Activated T-cell treated with anti-CD3 and anti-CD28 coated beads, Interleukin-2, amount 50 U/mL, for 4 hours (primary cell): ENCODE data around the gene PIGS. TPM values are rescaled to one million over a fixed set of nuclear protein-coding genes. Genes with fewer than 3 reads are reported as not detected.
A peak's percentile ranks its signal among the peaks of the same experiment; 100 is the strongest.
"Not testable (repeated sequence)": the region's sequence is repeated elsewhere in the genome, so short reads cannot be mapped to it uniquely, and the experiment has no call there.

Experiments
- ATAC-seq, 2 donors: fragments of 200-7000 bp; cut with Tn5 transposase; one replicate each; pipeline ENCODE4 v1.10.0; 2021
- DNase-seq: peaks from one replicate; pipeline ENCODE4 v3.0.0-alpha.2; 2020
- H3K27me3 Mint-ChIP-seq: one replicate; pipeline ENCODE4 v1.8.0; 2021; ENCODE audit warnings: low read depth, mixed read lengths
- H3K36me3 Mint-ChIP-seq: one replicate; pipeline ENCODE4 v1.8.0; 2022; ENCODE audit warnings: mixed read lengths; ENCODE audit not compliant: insufficient read depth
- H3K4me1 Mint-ChIP-seq: one replicate; pipeline ENCODE4 v1.8.0; 2021; ENCODE audit warnings: low read depth, mixed read lengths
- H3K4me3 Mint-ChIP-seq: one replicate; pipeline ENCODE4 v1.8.0; 2021; ENCODE audit warnings: mild to moderate bottlenecking, moderate library complexity, mixed read lengths
- H3K9me3 Mint-ChIP-seq: one replicate; pipeline ENCODE4 v1.8.0; 2021; ENCODE audit warnings: mixed read lengths
- total RNA-seq, 3 donors: library from RNA; stranded (reverse); gene quantifications; one replicate each; pipeline ENCODE4 v1.2.1, GENCODE V29; 2021

PIGS gene
- total RNA-seq, 3 donors from 2014 or later: 47.0 to 49.9 (median 48.3) TPM

- Mint-ChIP-seq H3K27me3 (no peaks in the 10 kb centered on the region), H3K4me3 (peak overlapping the region; percentile 84), H3K4me1 (peaks cover 21% of the 10 kb centered on the region), H3K9me3 (no peaks in the 10 kb centered on the region), H3K36me3 (no peaks in the 10 kb centered on the region)
- DNase-seq (no peak), ATAC-seq (no peak)
These were observed 26.5 kb upstream of the PIGS start for GRCh38 chr17:28597606-28598383.

DNA sequence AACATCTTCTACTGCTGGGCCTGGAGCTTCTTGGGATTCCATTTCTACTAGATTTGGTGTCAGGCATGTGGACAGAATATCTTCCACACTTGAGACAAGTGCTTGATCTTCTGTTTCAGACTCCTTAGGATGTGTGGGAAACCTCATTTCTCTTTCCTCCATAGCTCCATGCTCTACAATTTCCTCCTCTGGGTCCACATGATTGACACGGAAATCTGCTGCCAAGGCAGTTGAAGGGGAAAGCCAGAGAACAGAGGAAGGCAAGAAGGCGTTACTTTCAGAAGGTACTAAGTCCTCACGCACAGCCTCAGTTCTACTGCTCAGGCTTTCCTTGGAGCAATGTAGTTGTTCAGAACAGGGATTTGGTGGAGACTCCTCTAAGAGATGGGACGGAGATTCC is 20.9 kb upstream of the PIGS start:
- ATAC-seq (no peak), DNase-seq (no peak)
- Mint-ChIP-seq H3K36me3 (peaks cover 8% of the 10 kb centered on the region), H3K4me1 (no peaks in the 10 kb centered on the region), H3K9me3 (no peaks in the 10 kb centered on the region), H3K4me3 (no peak overlapping the region), H3K27me3 (no peaks in the 10 kb centered on the region)

DNA sequence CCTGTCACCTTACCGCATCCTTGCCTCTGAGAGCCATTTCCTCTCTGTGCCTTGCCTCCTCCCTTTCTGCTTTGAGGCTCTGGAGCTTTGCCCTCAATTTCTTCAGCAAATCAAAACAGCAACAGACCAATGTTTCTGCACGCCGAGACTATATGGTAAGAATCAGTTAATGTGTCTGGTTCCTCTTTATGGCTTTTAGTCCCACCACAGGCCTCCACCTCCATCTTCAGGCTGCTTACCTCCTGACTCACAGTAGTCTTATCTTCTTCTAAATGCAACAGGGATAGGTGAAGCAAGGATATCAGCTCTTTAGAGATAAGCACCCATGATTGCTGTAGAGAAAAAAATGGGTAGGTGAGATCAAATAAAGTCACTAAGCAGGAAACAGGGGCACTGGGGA is 14.5 kb upstream of the PIGS start:
- no peaks in the 10 kb centered on the region for H3K4me1 Mint-ChIP-seq
- H3K4me3 Mint-ChIP-seq: no peak overlapping the region
- peaks cover 8% of the 10 kb centered on the region for H3K36me3 Mint-ChIP-seq
- ATAC-seq: no peak
- no peaks in the 10 kb centered on the region for H3K9me3 Mint-ChIP-seq
- no peak for DNase-seq
- no peaks in the 10 kb centered on the region for H3K27me3 Mint-ChIP-seq

DNA sequence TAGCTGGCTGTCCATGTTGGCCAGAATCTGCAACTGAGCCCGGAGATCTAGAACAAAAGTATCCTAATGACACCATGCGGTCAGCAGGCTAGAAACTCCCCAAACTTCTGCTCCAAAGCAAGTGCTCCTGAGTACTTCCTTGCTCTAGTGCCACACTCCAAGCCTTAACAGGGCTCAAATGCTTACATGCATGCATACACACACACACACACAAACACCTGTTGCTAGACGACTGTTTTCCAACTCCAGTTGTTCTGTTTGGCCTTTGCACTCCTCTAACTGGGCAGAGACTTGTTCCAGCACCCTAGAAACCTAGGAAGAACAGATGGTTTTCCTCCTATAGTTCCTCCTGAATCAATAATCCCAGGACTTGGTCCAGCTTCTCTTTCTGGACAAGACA is 13.1 kb upstream of the PIGS start:
- no peaks in the 10 kb centered on the region for H3K9me3 Mint-ChIP-seq
- H3K4me1 Mint-ChIP-seq: peaks cover 5% of the 10 kb centered on the region
- ATAC-seq: no peak
- H3K36me3 Mint-ChIP-seq: peaks cover 8% of the 10 kb centered on the region
- DNase-seq: no peak
- no peaks in the 10 kb centered on the region for H3K27me3 Mint-ChIP-seq
- no peak overlapping the region for H3K4me3 Mint-ChIP-seq

GRCh38 chr17:28582513-28582912 is 11.2 kb upstream of the PIGS start:
- H3K27me3 Mint-ChIP-seq: no peaks in the 10 kb centered on the region
- DNase-seq (no peak), ATAC-seq (no peak)
- peaks cover 2% of the 10 kb centered on the region for H3K36me3 Mint-ChIP-seq
- H3K9me3 Mint-ChIP-seq: no peaks in the 10 kb centered on the region
- no peak overlapping the region for H3K4me3 Mint-ChIP-seq
- peaks cover 9% of the 10 kb centered on the region for H3K4me1 Mint-ChIP-seq

GRCh38 chr17:28580959-28581358 is 9.6 kb upstream of the PIGS start:
- Mint-ChIP-seq H3K27me3 (no peaks in the 10 kb centered on the region), H3K4me3 (no peak overlapping the region), H3K9me3 (no peaks in the 10 kb centered on the region), H3K4me1 (peaks cover 23% of the 10 kb centered on the region), H3K36me3 (peaks cover 2% of the 10 kb centered on the region)
- DNase-seq (no peak), ATAC-seq (no peak)

DNA sequence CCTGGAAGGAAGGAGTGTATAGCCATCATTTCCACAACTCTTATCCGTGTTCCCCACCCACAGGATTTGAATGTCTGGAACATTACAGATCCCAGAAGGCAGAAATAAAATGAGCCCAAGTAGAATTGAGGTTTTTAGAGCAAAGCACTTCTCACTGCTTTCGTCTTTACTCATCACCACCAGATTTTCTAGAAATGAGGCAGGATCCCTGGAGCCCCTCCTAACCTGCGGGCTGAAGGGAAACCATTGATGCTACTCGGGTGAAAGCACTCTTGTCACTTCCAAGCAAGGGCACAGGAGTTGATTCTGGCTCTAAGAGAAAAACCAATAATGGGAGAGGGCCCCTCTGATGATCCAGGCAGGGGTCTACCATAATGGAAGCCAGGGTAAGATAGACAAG is 8.2 kb upstream of the PIGS start:
- ATAC-seq (peak in 1 of 2 donors; percentile 23), DNase-seq (no peak)
- Mint-ChIP-seq H3K36me3 (no peaks in the 10 kb centered on the region), H3K9me3 (no peaks in the 10 kb centered on the region), H3K4me3 (no peak overlapping the region), H3K27me3 (no peaks in the 10 kb centered on the region), H3K4me1 (peaks cover 25% of the 10 kb centered on the region)

DNA sequence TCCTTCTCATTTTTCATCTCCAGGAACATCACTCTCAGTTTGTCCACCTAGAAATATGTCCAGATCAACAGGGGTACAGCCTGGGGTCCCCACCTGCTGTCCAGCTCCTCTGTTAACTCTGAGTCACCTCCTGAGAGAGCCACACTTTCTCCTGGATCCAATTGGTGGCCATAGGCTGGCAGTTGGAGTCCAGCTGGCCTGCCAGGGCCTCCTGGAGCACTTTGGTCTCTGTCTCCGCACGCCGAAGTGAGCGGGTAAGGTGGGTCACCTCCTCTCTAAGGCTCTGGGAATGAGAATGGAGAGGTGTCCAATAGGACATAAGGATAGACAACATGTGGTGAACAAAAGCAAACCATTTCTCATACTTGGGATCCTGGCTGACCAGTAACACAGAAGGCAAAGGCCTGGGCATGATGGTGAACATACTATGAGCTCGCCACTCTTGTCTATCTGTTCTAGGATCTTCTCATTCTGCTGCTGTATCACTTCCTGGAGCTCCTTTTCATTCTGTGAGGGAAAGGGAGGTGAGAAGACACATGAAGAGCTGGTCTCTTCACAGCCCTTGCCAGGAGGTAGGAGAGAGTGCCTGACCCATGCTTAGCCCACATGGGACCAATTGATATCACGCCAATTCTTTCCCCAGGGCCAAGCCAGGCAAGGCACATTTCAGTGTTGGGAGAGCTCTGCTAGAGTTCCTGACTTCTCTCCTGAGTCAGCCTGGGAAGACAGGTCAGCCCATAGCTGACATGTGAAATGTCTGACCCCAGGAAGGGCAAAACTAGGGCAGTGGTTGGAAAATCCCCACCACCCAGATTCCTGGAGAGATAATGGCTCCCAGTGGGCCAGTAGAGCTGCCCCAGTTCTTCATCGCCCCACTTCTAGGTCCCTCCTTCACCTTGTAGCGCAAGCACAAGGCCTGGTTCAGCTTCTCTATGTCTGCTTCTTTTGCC is 7.2 kb upstream of the PIGS start:
- Mint-ChIP-seq H3K4me1 (peaks cover 25% of the 10 kb centered on the region), H3K36me3 (no peaks in the 10 kb centered on the region), H3K4me3 (no peak overlapping the region), H3K9me3 (no peaks in the 10 kb centered on the region), H3K27me3 (no peaks in the 10 kb centered on the region)
- ATAC-seq (no peak), DNase-seq (no peak)

- Mint-ChIP-seq H3K4me3 (no peak overlapping the region), H3K9me3 (no peaks in the 10 kb centered on the region), H3K27me3 (no peaks in the 10 kb centered on the region), H3K4me1 (peaks cover 34% of the 10 kb centered on the region), H3K36me3 (no peaks in the 10 kb centered on the region)
- DNase-seq: no peak
- no peak for ATAC-seq
These were observed 6.1 kb upstream of the PIGS start for GRCh38 chr17:28577466-28577824.

GRCh38 chr17:28576758-28577465 is 5.6 kb upstream of the PIGS start, which contains the start of gene ALDOC:
Gene ALDOC, minus strand, starts transcription at chr17:28576895. Its CDS starts 1,363 bp downstream, at chr17:28575532.
- no peaks in the 10 kb centered on the region for H3K36me3 Mint-ChIP-seq

GRCh38 chr17:28576016-28576415 is 4.7 kb upstream of the PIGS start:
- not testable (repeated sequence) for H3K9me3 Mint-ChIP-seq, ATAC-seq, H3K27me3 Mint-ChIP-seq, DNase-seq, H3K36me3 Mint-ChIP-seq
- Mint-ChIP-seq H3K4me1 (peaks cover 44% of the 10 kb centered on the region), H3K4me3 (peak overlapping the region; percentile 74)

More at GRCh38 chr17:28576758-28577465, 5.6 kb upstream of the PIGS start, which contains the start of gene ALDOC:
- Mint-ChIP-seq H3K9me3 (no peaks in the 10 kb centered on the region), H3K4me3 (peak within 1 kb of the TSS; percentile 74), H3K27me3 (no peaks in the 10 kb centered on the region), H3K4me1 (peaks cover 40% of the 10 kb centered on the region)
- peak; percentile 98 for DNase-seq
- ATAC-seq: peak; percentile 95 to 98

DNA sequence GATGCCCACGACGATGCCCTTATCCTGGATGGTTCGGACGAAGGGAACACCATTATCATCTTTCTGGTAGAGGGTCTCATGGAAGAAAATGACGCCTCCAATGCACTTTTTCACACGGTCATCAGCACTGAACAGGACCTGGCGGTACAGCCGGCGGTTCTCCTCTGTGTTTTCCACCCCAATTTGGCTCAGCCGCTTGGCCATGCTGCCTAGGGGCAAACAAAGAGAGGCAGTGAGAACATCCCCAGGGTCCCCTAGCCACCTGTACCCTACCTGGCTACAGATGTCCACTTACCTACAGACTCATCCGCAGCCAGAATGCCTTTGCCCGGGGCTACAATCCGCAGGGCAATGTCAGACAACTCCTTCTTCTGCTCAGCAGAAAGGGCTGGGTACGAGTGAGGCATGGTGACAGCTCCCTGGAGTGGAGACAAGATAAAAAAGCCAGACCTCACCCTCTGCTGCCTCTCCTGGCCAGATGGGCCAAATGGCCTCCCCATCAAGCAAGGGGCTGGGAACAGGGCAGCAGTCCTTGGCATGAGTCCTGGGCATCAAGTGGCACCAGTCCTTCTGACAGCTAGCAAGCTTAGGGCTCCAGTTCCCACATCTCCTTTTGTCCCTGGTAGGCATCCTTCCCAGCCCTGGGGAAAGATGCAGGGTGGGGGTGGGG is 3.9 kb upstream of the PIGS start:
- no peaks in the 10 kb centered on the region for H3K9me3 Mint-ChIP-seq
- no peak for ATAC-seq
- H3K4me3 Mint-ChIP-seq: no peak overlapping the region
- H3K36me3 Mint-ChIP-seq: no peaks in the 10 kb centered on the region
- H3K27me3 Mint-ChIP-seq: no peaks in the 10 kb centered on the region
- H3K4me1 Mint-ChIP-seq: peaks cover 47% of the 10 kb centered on the region
- DNase-seq: no peak

DNA sequence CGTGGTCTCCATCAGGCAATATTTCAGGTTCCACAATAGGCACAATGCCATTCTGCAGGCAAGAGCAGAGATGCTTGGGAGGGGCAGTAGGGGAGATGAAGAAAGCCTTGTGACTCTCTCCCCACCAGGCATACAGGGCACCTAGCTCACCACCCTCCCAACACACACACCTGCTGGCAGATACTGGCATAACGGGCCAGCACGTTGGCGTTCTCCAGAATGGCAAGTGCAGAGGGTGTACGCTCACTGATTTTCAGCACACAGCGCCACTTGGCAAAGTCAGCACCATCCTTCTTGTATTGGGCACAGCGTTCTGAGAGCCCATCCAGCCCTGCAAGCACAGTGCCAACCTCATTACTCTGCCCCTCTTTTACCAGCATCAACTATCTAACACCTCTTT is 3.2 kb upstream of the PIGS start:
- ATAC-seq: no peak
- Mint-ChIP-seq H3K9me3 (no peaks in the 10 kb centered on the region), H3K36me3 (no peaks in the 10 kb centered on the region), H3K27me3 (no peaks in the 10 kb centered on the region), H3K4me1 (peaks cover 50% of the 10 kb centered on the region), H3K4me3 (no peak overlapping the region)
- no peak for DNase-seq
